Stimulated activated CD8-positive, alpha-beta memory T cell treated with anti-CD3 and anti-CD28 coated beads, Interleukin-15, amount 100 ng/mL, for 24 hours (primary cell): ENCODE data around the gene SNX1.
"Not testable (repeated sequence)": the region's sequence is repeated elsewhere in the genome, so short reads cannot be mapped to it uniquely, and the experiment has no call there.

Experiments
- DNase-seq: peaks from one replicate; pipeline ENCODE4 v3.0.0-alpha.2; 2020; ENCODE audit warnings: low read depth

The SNX1 gene

GRCh38 chr15:64095795-64096667 is at the start of gene SNX1:
Gene SNX1 (plus strand): TSS chr15:64095982. CDS start chr15:64096014, 32 bp downstream.
- peak; percentile 99 for DNase-seq

GRCh38 chr15:64046421-64047153 is 49.2 kb upstream of the SNX1 start, which contains the start of gene DAPK2:
Gene DAPK2 (minus strand): TSS chr15:64046485. CDS start chr15:64040261, 6,224 bp downstream.
- peak; percentile 55 for DNase-seq

- no peak for DNase-seq
Observed at GRCh38 chr15:64048781-64049460, 46.9 kb upstream of the SNX1 start.

- DNase-seq = no peak
Observed at GRCh38 chr15:64050281-64051092, 45.3 kb upstream of the SNX1 start.

GRCh38 chr15:64051093-64051402 is 44.7 kb upstream of the SNX1 start:
- no peak for DNase-seq

GRCh38 chr15:64051407-64052259 is 44.1 kb upstream of the SNX1 start:
- DNase-seq = no peak

GRCh38 chr15:64052925-64053491 is 42.8 kb upstream of the SNX1 start:
- DNase-seq = no peak

GRCh38 chr15:64053674-64054073 is 42.1 kb upstream of the SNX1 start:
- DNase-seq = not testable (repeated sequence)

GRCh38 chr15:64058279-64058678 is 37.5 kb upstream of the SNX1 start:
- DNase-seq = no peak

GRCh38 chr15:64059104-64059503 is 36.7 kb upstream of the SNX1 start:
- DNase-seq = not testable (repeated sequence)

- DNase-seq = no peak
Observed at GRCh38 chr15:64060716-64061115, 35.1 kb upstream of the SNX1 start.

GRCh38 chr15:64066451-64066850 is 29.3 kb upstream of the SNX1 start:
- DNase-seq = no peak

- DNase-seq = peak; percentile 41
Observed at GRCh38 chr15:64067564-64068030, 28.2 kb upstream of the SNX1 start.

- no peak for DNase-seq
Observed at GRCh38 chr15:64068133-64068532, 27.6 kb upstream of the SNX1 start.

GRCh38 chr15:64070106-64070505 is 25.7 kb upstream of the SNX1 start:
- DNase-seq = no peak

- no peak for DNase-seq
Observed at GRCh38 chr15:64070965-64071851, 24.6 kb upstream of the SNX1 start.

GRCh38 chr15:64071931-64072765 is 23.6 kb upstream of the SNX1 start:
- no peak for DNase-seq

- DNase-seq = no peak
Observed at GRCh38 chr15:64072812-64073211, 23.0 kb upstream of the SNX1 start.
